SK-N-SH (cell line): ENCODE data around the gene ZNF587B. TPM values are rescaled to one million over a fixed set of nuclear protein-coding genes. Genes with fewer than 3 reads are reported as not detected.

Experiments used
- CTCF ChIA-PET: fragments of 300-600, 350-600 bp; formaldehyde crosslinking; extraction: SDS; loops from one replicate; lab custom pipeline; 2021; lab: Yijun Ruan, JAX
- POLR2A ChIA-PET: fragments of 350-600 bp; sonication (Branson Sonifier 250); formaldehyde crosslinking; extraction: SDS; loops from one replicate; lab custom pipeline; 2020; ENCODE audit warnings: antibody characterized with exemption, inconsistent platforms; lab: Yijun Ruan, JAX
- DNase-seq: peaks from one replicate; pipeline ENCODE4 v3.0.0; 2012
- H2AFZ ChIP-seq: fragments of 200-600 bp; sonication (generic); 2 replicates; pipeline ENCODE4 v1.8.1; 2016; ENCODE audit warnings: antibody characterized with exemption, mild to moderate bottlenecking, low read depth
- H3F3A ChIP-seq: fragments of 200-600 bp; sonication (generic); replicated peaks from 2 replicates; pipeline ENCODE3; 2016; ENCODE audit warnings: antibody characterized with exemption, mild to moderate bottlenecking; ENCODE audit not compliant: insufficient read depth
- H3K27ac ChIP-seq, 2 experiments: fragments of 200-500 bp in 1 of 2; fragments of 200-600 bp in 1 of 2; sonication (Bioruptor generic) in 1 of 2; sonication (generic), shearing (Covaris generic) in 1 of 2; 2 replicates each; pipeline versions ENCODE4 v1.5.1 to v1.6.1; 2014 to 2016; ENCODE audit warnings: low read depth in 2 of 2, inconsistent platforms in 1 of 2, low read length in 1 of 2, mild to moderate bottlenecking in 1 of 2, mixed read lengths in 1 of 2
- H3K27me3 ChIP-seq: fragments of 200-600 bp; sonication (generic), shearing (Covaris generic); 2 replicates; pipeline ENCODE4 v1.6.1; 2016; ENCODE audit warnings: mixed run types; ENCODE audit not compliant: insufficient read depth
- H3K36me3 ChIP-seq, 2 experiments: fragments of 200-500 bp in 1 of 2; fragments of 200-600 bp in 1 of 2; sonication (Bioruptor generic) in 1 of 2; sonication (generic) in 1 of 2; replicated peaks in 1 of 2; 2 replicates each; pipeline versions ENCODE3 to v1.5.1; 2014 to 2016; ENCODE audit warnings: low read length in 1 of 2, mild to moderate bottlenecking in 1 of 2; ENCODE audit not compliant: insufficient read depth in 2 of 2, control insufficient read depth in 1 of 2
- H3K4me1 ChIP-seq, 2 experiments: fragments of 200-500 bp in 1 of 2; fragments of 200-600 bp in 1 of 2; sonication (Bioruptor generic) in 1 of 2; sonication (generic), shearing (Covaris generic) in 1 of 2; 2 replicates each; pipeline versions ENCODE4 v1.5.1 to v1.6.1; 2014 to 2016; ENCODE audit warnings: low read depth in 1 of 2, low read length in 1 of 2, mixed run types in 1 of 2; ENCODE audit not compliant: insufficient read depth in 2 of 2, control insufficient read depth in 1 of 2
- H3K4me2 ChIP-seq: fragments of 200-600 bp; sonication (generic), shearing (Covaris generic); 2 replicates; pipeline ENCODE4 v1.6.1; 2017; ENCODE audit warnings: mixed run types
- H3K4me3 ChIP-seq, 2 experiments: fragments of 200-500 bp in 1 of 2; fragments of 200-600 bp in 1 of 2; sonication (Bioruptor generic) in 1 of 2; sonication (generic), shearing (Covaris generic) in 1 of 2; 2 replicates each; pipeline versions ENCODE4 v1.5.1 to v1.8.1; 2014 to 2016; ENCODE audit warnings: low read depth in 2 of 2, inconsistent platforms in 1 of 2, low read length in 1 of 2, mild to moderate bottlenecking in 1 of 2, mixed read lengths in 1 of 2, moderate library complexity in 1 of 2
- H3K79me2 ChIP-seq: fragments of 200-600 bp; sonication (generic); 2 replicates; pipeline ENCODE4 v1.8.1; 2017; ENCODE audit warnings: mild to moderate bottlenecking; ENCODE audit not compliant: insufficient read depth
- H3K9ac ChIP-seq: fragments of 200-600 bp; sonication (generic); 2 replicates; pipeline ENCODE4 v1.6.1; 2017; ENCODE audit warnings: mixed run types
- H3K9me2 ChIP-seq: fragments of 200-600 bp; sonication (generic); 2 replicates; pipeline ENCODE4 v1.6.1; 2017; ENCODE audit warnings: mixed run types
- H3K9me3 ChIP-seq: fragments of 200-600 bp; sonication (generic); 2 replicates; pipeline ENCODE4 v1.6.1; 2017; ENCODE audit warnings: mixed run types, mild to moderate bottlenecking, moderate library complexity
- H4K20me1 ChIP-seq: fragments of 200-600 bp; sonication (generic); 2 replicates; pipeline ENCODE4 v1.6.1; 2017; ENCODE audit warnings: mild to moderate bottlenecking, mixed run types; ENCODE audit not compliant: insufficient read depth
- CHD2 ChIP-seq: fragments of 150-350 bp; IDR thresholded peaks from 2 replicates; pipeline ENCODE4 v1.6.1; 2018; ENCODE audit warnings: low read length; ENCODE audit not compliant: partially characterized antibody
- ELF1 ChIP-seq: IDR thresholded peaks from 2 replicates; pipeline ENCODE4 v1.4.0; 2012
- EP300 ChIP-seq, 2 experiments: IDR thresholded peaks; 2 replicates each; pipeline versions ENCODE4 v1.4.0 to v1.6.1; 2012; ENCODE audit warnings: borderline replicate concordance in 1 of 2, low read depth in 1 of 2, low read length in 1 of 2
- EZH2phosphoT487 ChIP-seq: fragments of 200-600 bp; sonication (generic); IDR thresholded peaks from 2 replicates; pipeline ENCODE4 v1.6.1; 2017; ENCODE audit warnings: low read depth, mixed run types, mild to moderate bottlenecking, antibody characterized with exemption, moderate library complexity, borderline replicate concordance
- FOXJ3 ChIP-seq: sonication (generic); formaldehyde crosslinking; IDR thresholded peaks from 2 replicates; pipeline ENCODE4 v1.5.1; 2020; ENCODE audit warnings: mild to moderate bottlenecking, missing genetic modification reagents
- FOXM1 ChIP-seq: IDR thresholded peaks from 2 replicates; pipeline ENCODE4 v1.4.0; 2012; ENCODE audit warnings: low read depth, mild to moderate bottlenecking
- GATA2 ChIP-seq: sonication (generic); formaldehyde crosslinking; IDR thresholded peaks from 2 replicates; pipeline ENCODE4 v1.5.0; 2020; ENCODE audit warnings: mild to moderate bottlenecking, missing genetic modification reagents
- NFIC ChIP-seq: IDR thresholded peaks from 2 replicates; pipeline ENCODE4 v1.4.0; 2012; ENCODE audit warnings: borderline replicate concordance
- NRF1 ChIP-seq: IDR thresholded peaks from 2 replicates; pipeline ENCODE4 v1.6.1; 2012; ENCODE audit warnings: low read depth, mild to moderate bottlenecking, low read length
- POLR2AphosphoS5 ChIP-seq: IDR thresholded peaks from 2 replicates; pipeline ENCODE4 v1.6.1; 2012; ENCODE audit warnings: low read depth, low read length
- RAD21 ChIP-seq: IDR thresholded peaks from 2 replicates; pipeline ENCODE4 v1.6.1; 2012; ENCODE audit warnings: mild to moderate bottlenecking, low read length
- RFX5 ChIP-seq: IDR thresholded peaks from 2 replicates; pipeline ENCODE4 v1.6.1; 2012; ENCODE audit warnings: mild to moderate bottlenecking, improper control_type of control experiment, low read length
- RXRA ChIP-seq: IDR thresholded peaks from 2 replicates; pipeline ENCODE4 v1.4.0; 2012; ENCODE audit warnings: low read depth, mild to moderate bottlenecking, borderline replicate concordance
- SIN3A ChIP-seq: IDR thresholded peaks from 2 replicates; pipeline ENCODE4 v1.6.1; 2012; ENCODE audit warnings: low read depth, mild to moderate bottlenecking, low read length, moderate library complexity, borderline replicate concordance
- SMC3 ChIP-seq: IDR thresholded peaks from 2 replicates; pipeline ENCODE4 v1.6.1; 2012; ENCODE audit warnings: low read depth, low read length, improper control_type of control experiment
- TAF1 ChIP-seq: IDR thresholded peaks from 2 replicates; pipeline ENCODE4 v1.6.1; 2012; ENCODE audit warnings: low read depth, mild to moderate bottlenecking, low read length, moderate library complexity, borderline replicate concordance
- YY1 ChIP-seq: IDR thresholded peaks from 2 replicates; pipeline ENCODE4 v1.4.0; 2012; ENCODE audit warnings: low read depth, mild to moderate bottlenecking
- WGBS: methylation state at CpG from one replicate; pipeline ENCODE4 v1.1.6; 2017; ENCODE audit warnings: low lambda C conversion rate; 5-methylcytosine and 5-hydroxymethylcytosine counted together
- polyA plus RNA-seq, 3 experiments: library from polyadenylated mRNA; depleted of rRNA; stranded (reverse); fragments of >200 nt; gene quantifications; 2 replicates each; pipeline ENCODE4 v1.2.3, GENCODE V29; 2012
- TF ChIP-seq, protein P1 (sequence below): fragments of 150-350 bp; IDR thresholded peaks from 2 replicates; pipeline ENCODE4 v1.6.1; 2017; ENCODE audit warnings: antibody characterized with exemption, low read length, low read depth, borderline replicate concordance
- TF ChIP-seq, protein P2 (sequence below): fragments of 200-600 bp; sonication (generic); IDR thresholded peaks from 2 replicates; pipeline ENCODE4 v1.6.1; 2017; ENCODE audit warnings: antibody characterized with exemption, mild to moderate bottlenecking, moderate library complexity
- TF ChIP-seq, protein P3 (sequence below): IDR thresholded peaks from 2 replicates; pipeline ENCODE4; 2012
- TF ChIP-seq, protein P4 (sequence below): IDR thresholded peaks from 2 replicates; pipeline ENCODE4 v1.4.0; 2012; ENCODE audit warnings: low read depth, borderline replicate concordance
- TF ChIP-seq, protein P5 (sequence below): IDR thresholded peaks from 2 replicates; pipeline ENCODE4 v1.6.1; 2012; ENCODE audit warnings: mild to moderate bottlenecking, low read depth, low read length, moderate library complexity
- TF ChIP-seq, protein P6 (sequence below): IDR thresholded peaks from 2 replicates; pipeline ENCODE4 v1.4.0; 2012; ENCODE audit warnings: low read depth

The ZNF587B gene
- polyA plus RNA-seq, 1 of the 3 experiments (the other 2 are of a cell fraction) = 2.4 TPM

DNA sequence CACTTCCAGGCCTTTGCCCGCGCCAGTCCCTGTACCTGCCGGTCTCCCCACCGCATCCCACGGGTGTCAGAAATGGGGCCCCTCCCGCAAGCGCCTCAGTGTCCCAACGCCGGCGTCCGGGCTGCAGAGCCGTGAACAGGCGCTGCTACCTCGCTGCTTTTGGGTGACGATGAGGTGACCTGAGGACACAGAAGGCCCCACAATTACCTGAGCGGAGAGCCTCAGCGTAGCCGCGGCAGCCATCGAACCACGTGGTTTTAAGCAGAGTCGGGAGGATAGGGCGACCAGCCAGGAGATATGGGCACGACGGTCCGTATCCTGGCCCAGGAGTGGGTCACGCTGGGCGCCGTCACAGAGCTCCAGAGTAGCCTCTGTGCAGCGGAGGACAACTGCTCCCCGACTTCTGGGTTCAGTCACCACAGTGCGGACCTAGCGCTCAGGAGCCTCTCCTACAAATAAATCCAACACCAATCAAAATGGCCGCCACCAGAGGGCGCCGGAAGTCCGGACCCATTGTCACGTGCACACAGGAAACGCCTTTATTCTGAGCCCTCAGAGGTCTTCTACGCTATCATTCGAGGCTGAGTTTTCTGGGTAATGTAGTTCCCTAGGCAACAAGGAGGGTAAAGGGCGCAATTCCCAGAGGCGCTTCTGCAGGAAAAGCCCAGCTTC, 58.6 kb downstream of the ZNF587B start, which contains the start of gene ZNF814:
ZNF814 (minus strand) TSS at position 478 of the 672 bp plus-strand sequence; CDS start at position 243, 235 bp downstream.
- Histone ChIP-seq H2AFZ (no peak within 1 kb of the TSS; the same call in 1 of the 2 replicates), H3K9me2 (no peaks in the 10 kb centered on the region), H3K9ac (no peak within 1 kb of the TSS), H3F3A (no peaks in the 10 kb centered on the region), H3K4me2 (peak within 1 kb of the TSS; percentile 37; the same call in 1 of the 2 replicates), H3K27me3 (no peaks in the 10 kb centered on the region), H4K20me1 (no peaks in the 10 kb centered on the region), H3K27ac (peak within 1 kb of the TSS in 1 of 2 experiments; percentile 45; a peak in 1 of 4 replicates), H3K4me3 (peak within 1 kb of the TSS; percentile 43 to 56; a peak in 3 of 4 replicates), H3K36me3 (no peaks in the 10 kb centered on the region), H3K79me2 (no peaks in the 10 kb centered on the region), H3K9me3 (no peaks in the 10 kb centered on the region; the same call in 1 of the 2 replicates), H3K4me1 (no peaks in the 10 kb centered on the region)
- WGBS = 11% methylated on average over 31 of the region's 43 CpGs
- DNase-seq = peak; percentile 74
- ChIA-PET POLR2A (interaction anchor here (0.8 kb wide), 1 partner anchor 28 kb away, joined by 3 read pairs; the partner anchor contains the start of gene ZNF417), CTCF (interaction anchor here (1.2 to 1.4 kb wide), 2 partner anchors 26 to 267 kb away, joined by 3 to 4 read pairs; no protein-coding TSS in a partner anchor)
- no peak for TF ChIP-seq RAD21
- peak; percentile 6; the same call in 1 of the 2 replicates for TF ChIP-seq SMC3
- TF ChIP-seq RXRA = no peak
- TF ChIP-seq ELF1 = no peak
- no peak for TF ChIP-seq NRF1
- TF ChIP-seq GATA2 (CRISPR knock-in tag) = no peak
- TF ChIP-seq YY1 = peak; percentile 78
- no peak for TF ChIP-seq CHD2
- no peak for TF ChIP-seq POLR2AphosphoS5
- no peak for TF ChIP-seq EP300 (IDR thresholded peaks at IDR 0.05; ENCODE audit: borderline replicate concordance in 1 of 2, low read depth in 1 of 2, low read length in 1 of 2)
- TF ChIP-seq, protein P1, sequence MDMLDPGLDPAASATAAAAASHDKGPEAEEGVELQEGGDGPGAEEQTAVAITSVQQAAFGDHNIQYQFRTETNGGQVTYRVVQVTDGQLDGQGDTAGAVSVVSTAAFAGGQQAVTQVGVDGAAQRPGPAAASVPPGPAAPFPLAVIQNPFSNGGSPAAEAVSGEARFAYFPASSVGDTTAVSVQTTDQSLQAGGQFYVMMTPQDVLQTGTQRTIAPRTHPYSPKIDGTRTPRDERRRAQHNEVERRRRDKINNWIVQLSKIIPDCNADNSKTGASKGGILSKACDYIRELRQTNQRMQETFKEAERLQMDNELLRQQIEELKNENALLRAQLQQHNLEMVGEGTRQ = peak; percentile 38; the same call in 1 of the 2 replicates
- TF ChIP-seq, protein P2, sequence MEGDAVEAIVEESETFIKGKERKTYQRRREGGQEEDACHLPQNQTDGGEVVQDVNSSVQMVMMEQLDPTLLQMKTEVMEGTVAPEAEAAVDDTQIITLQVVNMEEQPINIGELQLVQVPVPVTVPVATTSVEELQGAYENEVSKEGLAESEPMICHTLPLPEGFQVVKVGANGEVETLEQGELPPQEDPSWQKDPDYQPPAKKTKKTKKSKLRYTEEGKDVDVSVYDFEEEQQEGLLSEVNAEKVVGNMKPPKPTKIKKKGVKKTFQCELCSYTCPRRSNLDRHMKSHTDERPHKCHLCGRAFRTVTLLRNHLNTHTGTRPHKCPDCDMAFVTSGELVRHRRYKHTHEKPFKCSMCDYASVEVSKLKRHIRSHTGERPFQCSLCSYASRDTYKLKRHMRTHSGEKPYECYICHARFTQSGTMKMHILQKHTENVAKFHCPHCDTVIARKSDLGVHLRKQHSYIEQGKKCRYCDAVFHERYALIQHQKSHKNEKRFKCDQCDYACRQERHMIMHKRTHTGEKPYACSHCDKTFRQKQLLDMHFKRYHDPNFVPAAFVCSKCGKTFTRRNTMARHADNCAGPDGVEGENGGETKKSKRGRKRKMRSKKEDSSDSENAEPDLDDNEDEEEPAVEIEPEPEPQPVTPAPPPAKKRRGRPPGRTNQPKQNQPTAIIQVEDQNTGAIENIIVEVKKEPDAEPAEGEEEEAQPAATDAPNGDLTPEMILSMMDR = peak; percentile 27
- no peak for TF ChIP-seq NFIC
- TF ChIP-seq EZH2phosphoT487 = no peak
- no peak for TF ChIP-seq FOXM1
- no peak for TF ChIP-seq FOXJ3 (CRISPR knock-in tag)
- TF ChIP-seq, protein P3, sequence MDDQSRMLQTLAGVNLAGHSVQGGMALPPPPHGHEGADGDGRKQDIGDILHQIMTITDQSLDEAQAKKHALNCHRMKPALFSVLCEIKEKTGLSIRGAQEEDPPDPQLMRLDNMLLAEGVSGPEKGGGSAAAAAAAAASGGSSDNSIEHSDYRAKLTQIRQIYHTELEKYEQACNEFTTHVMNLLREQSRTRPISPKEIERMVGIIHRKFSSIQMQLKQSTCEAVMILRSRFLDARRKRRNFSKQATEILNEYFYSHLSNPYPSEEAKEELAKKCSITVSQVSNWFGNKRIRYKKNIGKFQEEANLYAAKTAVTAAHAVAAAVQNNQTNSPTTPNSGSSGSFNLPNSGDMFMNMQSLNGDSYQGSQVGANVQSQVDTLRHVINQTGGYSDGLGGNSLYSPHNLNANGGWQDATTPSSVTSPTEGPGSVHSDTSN = peak; percentile 78
- TF ChIP-seq, protein P4, sequence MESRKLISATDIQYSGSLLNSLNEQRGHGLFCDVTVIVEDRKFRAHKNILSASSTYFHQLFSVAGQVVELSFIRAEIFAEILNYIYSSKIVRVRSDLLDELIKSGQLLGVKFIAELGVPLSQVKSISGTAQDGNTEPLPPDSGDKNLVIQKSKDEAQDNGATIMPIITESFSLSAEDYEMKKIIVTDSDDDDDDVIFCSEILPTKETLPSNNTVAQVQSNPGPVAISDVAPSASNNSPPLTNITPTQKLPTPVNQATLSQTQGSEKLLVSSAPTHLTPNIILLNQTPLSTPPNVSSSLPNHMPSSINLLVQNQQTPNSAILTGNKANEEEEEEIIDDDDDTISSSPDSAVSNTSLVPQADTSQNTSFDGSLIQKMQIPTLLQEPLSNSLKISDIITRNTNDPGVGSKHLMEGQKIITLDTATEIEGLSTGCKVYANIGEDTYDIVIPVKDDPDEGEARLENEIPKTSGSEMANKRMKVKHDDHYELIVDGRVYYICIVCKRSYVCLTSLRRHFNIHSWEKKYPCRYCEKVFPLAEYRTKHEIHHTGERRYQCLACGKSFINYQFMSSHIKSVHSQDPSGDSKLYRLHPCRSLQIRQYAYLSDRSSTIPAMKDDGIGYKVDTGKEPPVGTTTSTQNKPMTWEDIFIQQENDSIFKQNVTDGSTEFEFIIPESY = no peak
- TF ChIP-seq RFX5 = no peak
- TF ChIP-seq, protein P5, sequence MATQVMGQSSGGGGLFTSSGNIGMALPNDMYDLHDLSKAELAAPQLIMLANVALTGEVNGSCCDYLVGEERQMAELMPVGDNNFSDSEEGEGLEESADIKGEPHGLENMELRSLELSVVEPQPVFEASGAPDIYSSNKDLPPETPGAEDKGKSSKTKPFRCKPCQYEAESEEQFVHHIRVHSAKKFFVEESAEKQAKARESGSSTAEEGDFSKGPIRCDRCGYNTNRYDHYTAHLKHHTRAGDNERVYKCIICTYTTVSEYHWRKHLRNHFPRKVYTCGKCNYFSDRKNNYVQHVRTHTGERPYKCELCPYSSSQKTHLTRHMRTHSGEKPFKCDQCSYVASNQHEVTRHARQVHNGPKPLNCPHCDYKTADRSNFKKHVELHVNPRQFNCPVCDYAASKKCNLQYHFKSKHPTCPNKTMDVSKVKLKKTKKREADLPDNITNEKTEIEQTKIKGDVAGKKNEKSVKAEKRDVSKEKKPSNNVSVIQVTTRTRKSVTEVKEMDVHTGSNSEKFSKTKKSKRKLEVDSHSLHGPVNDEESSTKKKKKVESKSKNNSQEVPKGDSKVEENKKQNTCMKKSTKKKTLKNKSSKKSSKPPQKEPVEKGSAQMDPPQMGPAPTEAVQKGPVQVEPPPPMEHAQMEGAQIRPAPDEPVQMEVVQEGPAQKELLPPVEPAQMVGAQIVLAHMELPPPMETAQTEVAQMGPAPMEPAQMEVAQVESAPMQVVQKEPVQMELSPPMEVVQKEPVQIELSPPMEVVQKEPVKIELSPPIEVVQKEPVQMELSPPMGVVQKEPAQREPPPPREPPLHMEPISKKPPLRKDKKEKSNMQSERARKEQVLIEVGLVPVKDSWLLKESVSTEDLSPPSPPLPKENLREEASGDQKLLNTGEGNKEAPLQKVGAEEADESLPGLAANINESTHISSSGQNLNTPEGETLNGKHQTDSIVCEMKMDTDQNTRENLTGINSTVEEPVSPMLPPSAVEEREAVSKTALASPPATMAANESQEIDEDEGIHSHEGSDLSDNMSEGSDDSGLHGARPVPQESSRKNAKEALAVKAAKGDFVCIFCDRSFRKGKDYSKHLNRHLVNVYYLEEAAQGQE = no peak
- TF ChIP-seq, protein P6, sequence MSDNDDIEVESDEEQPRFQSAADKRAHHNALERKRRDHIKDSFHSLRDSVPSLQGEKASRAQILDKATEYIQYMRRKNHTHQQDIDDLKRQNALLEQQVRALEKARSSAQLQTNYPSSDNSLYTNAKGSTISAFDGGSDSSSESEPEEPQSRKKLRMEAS = peak; percentile 63; the same call in 1 of the 2 replicates
- TF ChIP-seq SIN3A = no peak
- TF ChIP-seq TAF1 = no peak
